Measurements from ENCODE around the gene NOSTRIN.

DNA sequence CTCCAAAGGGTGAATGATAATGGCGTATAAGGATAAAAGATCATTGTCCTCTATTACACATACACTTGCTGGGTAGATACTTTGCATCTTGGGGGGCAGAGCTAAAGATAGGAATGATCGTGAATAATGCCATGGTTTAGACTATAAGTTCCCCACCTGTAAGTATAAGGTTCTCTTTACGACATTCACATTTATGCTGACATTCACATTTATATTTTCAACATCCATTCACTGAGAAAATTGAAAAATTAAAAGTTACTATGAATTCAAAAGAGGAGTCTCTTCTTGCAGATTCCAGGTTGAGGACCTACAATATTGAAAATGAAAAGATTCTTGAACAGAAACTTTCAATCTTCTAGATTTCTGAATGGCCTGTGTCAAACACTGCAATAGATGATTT, 89.9 kb downstream of the NOSTRIN start:
- TF ChIP-seq, protein P1, sequence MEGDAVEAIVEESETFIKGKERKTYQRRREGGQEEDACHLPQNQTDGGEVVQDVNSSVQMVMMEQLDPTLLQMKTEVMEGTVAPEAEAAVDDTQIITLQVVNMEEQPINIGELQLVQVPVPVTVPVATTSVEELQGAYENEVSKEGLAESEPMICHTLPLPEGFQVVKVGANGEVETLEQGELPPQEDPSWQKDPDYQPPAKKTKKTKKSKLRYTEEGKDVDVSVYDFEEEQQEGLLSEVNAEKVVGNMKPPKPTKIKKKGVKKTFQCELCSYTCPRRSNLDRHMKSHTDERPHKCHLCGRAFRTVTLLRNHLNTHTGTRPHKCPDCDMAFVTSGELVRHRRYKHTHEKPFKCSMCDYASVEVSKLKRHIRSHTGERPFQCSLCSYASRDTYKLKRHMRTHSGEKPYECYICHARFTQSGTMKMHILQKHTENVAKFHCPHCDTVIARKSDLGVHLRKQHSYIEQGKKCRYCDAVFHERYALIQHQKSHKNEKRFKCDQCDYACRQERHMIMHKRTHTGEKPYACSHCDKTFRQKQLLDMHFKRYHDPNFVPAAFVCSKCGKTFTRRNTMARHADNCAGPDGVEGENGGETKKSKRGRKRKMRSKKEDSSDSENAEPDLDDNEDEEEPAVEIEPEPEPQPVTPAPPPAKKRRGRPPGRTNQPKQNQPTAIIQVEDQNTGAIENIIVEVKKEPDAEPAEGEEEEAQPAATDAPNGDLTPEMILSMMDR (IDR thresholded peaks at IDR 0.05) = no peak
- no peak for TF ChIP-seq POLR2A (IDR thresholded peaks at IDR 0.05)
